Activated CD4-positive, alpha-beta T cell treated with anti-CD3 and anti-CD28 coated beads, Interleukin-10, Interleukin-2, amounts not matched to agents 100 ng/mL and 50 ng/mL, durations not matched to agents 16 hours and 8 hours (primary cell): ENCODE data around the gene PIGW.

ENCODE experiments used
- DNase-seq: peaks from one replicate; pipeline ENCODE4 v3.0.0-alpha.2; 2020

PIGW gene, protein sequence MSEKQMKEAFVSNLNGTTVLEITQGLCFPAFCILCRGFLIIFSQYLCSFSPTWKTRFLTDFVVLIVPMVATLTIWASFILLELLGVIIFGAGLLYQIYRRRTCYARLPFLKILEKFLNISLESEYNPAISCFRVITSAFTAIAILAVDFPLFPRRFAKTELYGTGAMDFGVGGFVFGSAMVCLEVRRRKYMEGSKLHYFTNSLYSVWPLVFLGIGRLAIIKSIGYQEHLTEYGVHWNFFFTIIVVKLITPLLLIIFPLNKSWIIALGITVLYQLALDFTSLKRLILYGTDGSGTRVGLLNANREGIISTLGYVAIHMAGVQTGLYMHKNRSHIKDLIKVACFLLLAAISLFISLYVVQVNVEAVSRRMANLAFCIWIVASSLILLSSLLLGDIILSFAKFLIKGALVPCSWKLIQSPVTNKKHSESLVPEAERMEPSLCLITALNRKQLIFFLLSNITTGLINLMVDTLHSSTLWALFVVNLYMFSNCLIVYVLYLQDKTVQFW

DNA sequence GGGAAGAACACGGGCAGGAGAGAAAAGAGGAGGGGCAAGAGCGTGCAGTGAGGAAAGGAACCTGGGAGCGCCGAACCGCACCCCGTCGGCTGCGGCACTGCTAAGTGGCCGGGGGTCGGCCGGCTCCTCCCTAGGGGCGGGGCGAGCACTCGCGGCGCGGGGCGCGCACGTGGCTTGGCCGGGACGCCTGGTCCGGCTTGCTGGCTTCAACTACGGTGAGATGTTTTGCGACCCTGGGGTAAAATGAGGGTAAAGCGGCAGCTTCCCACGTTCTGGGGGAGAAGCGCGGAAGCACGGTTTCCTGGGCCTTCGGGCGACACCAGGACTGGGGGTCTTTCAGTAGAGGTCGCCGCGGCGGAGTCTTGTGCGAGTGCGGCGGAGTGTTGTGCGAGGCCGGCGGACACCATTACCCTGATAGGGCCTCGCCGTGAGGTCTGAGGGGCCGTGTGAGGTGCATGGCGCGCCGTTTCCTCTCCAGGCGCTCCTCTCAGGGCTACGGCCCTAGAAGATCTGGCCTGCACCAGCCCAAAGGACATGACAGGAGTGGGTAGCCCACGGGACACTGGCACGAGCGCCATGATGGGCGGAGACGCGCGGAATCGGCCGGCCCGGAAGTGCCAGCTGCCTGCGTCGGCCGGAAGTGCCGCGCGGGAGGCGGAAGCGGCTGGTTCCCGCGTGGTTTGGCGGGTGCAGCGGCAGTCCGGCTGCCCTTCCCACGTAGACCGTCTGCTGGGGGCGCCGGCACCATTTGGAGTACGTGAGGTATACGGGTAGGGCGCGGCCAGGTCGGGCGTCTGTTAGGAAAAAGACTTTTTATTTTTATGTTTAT lies at the start of gene PIGW, which contains the start of gene MYO19:
Gene PIGW, plus strand, starts transcription at position 148 of the 829 bp plus-strand sequence. CDS start 2,115 bp downstream, outside the sequence.
Gene MYO19, minus strand, starts transcription at position 29 of the 829 bp plus-strand sequence. CDS start 2,330 bp downstream, outside the sequence.
- peak; percentile 95 for DNase-seq

DNA sequence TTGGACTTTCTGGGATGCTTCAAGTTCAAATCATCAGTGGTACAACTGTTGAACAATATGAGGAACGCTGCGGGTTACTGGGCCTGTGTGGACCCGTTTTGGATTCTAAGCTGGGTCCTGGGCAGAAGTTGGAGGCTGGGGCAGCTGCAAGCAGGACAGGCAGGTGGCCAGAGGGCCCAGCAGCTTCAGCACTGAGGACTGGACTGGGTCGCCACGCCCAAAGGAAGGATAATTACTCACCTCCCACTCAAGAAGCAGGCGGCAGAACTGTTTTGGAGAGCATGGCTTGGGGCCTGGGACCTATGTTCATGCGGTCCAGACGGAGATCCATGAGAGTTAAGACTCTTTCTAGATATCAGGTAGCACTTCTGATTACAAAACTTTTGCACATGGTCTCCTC lies 49.8 kb upstream of the PIGW start:
- no peak for DNase-seq

DNA sequence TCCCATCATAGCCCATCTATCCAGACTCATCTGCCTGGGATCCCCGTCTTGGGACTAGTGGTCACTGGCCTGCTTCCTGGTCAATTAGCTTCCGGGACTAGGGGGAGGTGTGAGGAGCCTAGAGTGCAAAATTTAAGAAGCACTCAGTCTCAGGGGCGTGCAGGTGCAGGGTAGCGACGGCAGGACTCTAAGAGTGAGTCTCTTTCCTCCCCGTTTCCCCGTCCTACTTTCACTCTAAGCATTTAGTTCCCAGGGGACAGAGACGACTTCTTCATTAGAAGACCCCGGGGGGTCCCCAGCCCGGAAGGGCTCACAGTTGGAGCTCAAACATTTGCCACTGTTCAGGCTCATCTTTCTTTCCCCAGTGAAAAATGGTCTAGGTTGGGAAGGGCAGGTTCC lies 49.0 kb upstream of the PIGW start:
- DNase-seq = no peak

DNA sequence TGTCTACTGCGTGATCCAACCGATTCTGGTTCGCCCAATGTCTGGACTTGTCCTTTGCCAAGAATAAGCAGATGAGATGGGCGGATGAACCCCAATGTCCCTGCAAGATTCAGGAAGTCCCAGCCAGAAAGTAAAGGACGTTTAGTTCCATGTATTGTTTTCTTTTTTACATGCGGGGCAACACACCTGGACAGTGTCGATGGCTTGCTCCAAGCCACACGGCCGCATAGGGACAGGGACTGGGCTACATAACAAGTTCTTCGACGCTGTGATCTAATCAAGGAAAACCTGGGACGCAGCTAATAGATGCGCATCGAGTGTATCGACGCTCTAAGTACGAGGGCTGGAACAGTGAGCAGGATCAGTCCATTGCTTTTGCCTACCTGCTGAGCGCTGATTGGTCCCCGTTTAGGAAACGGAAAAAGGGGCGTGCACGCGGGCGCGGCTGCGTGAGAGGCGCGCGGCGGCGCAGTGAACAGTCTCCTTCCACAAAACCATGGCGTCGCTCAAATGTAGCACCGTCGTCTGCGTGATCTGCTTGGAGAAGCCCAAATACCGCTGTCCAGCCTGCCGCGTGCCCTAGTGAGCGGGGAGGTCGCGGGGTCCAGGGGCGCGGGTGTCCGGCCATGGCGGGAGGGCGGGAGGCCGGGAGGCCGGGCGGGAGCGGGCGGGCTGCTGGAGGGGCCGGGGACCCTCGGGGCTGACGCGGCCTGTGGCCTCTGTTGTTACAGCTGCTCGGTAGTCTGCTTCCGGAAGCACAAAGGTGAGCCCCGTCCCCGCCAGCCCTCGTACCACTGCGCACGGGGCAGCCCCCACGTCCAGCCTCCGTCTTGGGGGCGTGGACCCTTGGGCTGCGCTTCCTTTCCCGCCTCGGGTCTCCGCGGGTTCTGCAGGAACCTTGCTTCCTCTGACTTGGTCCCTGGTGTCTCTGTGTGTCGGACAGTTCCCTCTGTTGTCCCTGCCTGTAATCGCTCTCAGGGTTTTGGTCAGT lies 48.3 kb upstream of the PIGW start, which contains the start of gene ZNHIT3:
Gene ZNHIT3, plus strand, starts transcription at position 478 of the 991 bp plus-strand sequence. Its CDS starts 19 bp downstream, at position 497.
- peak; percentile 95 for DNase-seq

DNA sequence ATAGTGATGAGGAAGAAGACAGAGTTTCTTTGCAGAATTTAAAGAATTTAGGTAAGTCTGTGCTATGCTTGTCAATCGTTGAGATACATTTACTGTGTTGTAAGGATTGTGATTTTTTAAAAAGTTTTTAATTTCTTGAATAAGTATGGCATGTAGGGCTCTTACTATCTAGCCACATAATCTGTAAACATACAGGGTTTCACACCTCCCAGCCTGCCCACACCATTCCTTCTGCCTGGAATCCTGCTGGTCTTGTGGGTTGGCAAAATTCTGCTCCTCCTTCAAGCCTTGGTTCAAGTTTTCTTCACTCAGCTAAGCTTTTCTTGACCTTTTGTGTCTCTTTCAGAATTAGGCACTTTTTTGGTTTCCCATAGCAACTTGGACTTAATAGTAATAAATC lies 40.8 kb upstream of the PIGW start:
- DNase-seq = no peak

DNA sequence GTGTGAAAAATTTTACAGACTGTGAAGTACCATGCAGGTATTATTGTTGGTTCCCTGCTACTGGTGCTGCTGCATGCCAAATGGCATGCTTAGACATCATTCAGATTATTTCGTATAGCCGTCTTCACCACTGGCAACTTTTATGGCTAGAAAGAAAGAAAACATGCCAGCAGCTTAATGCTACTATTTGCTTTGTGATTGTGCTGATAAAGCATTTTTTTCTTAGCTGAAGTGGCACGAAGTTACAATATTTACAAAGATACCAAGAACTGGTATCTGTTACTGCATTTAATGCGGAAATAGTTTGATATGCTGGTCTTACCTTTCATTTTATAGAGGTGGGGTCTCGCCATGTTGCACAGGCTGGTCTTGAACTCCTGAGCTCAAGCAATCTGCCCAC lies 40.1 kb upstream of the PIGW start:
- DNase-seq = no peak

DNA sequence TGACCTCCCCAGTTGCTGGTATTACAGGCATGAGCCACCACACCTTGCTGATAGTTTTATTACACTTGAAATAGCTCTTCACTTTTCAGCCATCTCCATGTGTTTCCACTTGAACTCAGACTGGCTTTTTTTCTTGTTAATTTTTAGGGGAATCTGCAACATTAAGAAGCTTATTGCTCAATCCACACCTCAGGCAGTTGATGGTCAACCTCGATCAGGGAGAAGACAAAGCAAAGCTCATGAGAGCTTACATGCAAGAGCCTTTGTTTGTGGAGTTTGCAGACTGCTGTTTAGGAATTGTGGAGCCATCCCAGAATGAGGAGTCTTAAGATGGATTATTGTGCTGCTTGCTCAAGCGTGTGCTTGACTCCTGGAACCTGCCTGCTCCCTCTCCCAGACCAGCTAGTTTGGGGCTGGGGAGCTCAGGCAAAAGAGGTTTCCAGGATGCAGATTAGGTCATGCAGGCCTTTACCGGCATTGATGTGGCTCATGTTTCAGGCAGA lies 39.7 kb upstream of the PIGW start:
- DNase-seq = no peak

DNA sequence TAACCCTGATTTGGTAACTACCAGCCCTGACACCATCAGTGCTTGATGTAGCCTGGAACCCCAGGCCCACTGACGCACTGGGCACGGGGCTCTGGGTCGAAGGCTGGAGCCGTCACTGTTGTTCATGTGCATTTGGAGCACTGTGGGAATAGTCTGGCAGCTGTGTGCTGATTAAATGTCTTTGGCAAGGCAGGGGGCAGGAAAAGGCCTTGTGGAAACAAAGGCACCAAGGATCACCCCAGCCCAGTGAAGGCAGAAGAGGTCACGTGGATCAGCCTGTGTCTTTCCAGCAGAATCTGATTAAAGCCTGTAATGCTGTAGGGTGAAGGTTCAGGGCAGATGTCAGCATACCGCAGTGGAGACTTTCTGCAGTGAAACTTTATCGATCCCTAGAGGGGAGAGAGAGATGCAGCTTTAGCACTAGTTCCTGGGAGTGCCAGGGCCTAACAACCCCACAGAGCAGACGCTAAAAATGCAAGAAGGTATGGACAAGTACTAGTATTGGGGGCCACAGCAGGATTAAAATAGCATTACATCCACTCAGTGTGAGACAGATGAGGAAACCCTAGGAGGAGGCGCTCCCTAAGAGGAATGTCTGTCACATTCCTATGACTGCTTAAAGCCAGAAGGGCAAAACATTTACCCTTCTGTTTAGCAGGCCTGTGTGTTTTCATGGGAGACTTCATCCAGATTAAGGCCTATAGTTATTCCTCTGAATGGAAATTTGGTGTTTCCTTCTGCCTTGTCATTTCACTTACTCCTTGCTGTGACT lies 38.6 kb upstream of the PIGW start:
- no peak for DNase-seq

DNA sequence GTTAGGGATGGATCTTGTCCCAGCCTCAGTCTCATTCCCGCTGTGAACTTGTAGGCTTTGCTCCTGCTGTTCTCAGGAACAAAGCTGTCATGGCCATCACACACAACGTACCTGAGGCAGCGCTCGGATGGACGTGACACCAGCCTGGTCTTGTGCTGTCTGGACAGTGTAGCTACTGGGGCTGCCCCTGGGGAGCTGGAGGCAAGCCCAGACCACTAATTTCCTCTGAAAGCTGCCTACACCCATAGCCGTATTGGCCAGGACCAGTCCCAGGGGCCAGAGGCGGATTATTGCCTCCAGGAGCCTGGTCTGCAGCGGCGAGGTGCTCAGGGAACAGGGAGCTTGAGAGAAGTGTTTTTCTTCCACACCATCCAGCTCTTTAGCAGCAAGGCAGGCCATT lies 36.6 kb upstream of the PIGW start:
- DNase-seq = no peak

DNA sequence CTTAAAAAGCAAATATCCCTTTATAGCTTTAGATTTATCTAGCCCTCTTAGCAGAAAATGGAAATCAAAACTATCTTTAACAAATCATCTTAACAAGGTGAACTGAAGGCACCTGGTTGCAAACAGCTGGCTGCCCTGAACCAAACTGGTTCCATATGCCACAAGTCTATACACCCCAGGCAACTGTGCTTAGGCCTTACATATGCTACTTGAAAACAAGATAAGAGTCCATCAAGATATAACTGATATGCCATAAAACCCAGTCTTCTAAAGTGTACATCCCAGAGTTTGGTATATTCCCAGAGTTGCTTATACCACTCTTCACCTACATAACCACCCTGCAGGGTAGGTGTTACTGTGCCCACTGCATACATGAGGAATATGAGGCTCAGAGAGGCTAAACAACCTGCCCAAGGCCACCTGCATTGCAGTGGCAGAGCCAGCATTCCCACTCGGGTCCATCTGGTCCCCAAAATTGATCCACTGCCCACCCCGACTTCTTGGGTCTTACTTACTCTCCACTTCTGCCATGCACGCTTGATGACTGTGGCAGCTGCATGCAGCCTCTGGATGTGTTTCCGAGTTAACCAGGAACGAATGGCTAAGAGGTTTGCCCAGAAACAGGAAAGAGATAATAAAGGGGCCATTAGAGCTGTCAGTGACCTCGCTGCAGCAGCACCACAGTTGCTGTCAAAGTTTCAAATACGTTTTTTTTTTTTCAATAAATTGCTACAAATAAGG lies 36.1 kb upstream of the PIGW start:
- DNase-seq = no peak

DNA sequence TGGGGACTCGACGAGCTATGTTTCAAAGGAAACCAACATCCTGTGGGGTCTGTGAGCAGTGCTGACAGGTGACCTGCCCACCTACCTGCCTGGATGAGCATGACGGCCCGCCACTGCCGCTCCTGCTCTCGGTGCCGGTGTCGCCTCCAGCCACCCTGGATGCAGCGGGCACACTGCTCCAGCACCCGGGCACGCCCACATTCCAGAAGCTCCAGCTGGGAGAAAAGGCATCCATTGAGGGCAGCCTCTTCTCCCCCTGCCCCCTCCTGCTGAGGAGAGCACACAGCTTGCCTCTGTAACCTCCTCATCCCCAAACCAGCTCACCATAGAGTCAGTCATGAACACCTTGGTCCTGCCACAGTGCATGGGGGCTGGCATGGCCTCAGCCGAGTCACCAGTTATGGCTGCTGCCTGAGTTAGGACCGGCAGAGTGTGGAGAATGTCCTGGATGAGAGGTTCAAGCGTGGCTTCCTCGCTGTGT lies 34.0 kb upstream of the PIGW start:
- no peak for DNase-seq

DNA sequence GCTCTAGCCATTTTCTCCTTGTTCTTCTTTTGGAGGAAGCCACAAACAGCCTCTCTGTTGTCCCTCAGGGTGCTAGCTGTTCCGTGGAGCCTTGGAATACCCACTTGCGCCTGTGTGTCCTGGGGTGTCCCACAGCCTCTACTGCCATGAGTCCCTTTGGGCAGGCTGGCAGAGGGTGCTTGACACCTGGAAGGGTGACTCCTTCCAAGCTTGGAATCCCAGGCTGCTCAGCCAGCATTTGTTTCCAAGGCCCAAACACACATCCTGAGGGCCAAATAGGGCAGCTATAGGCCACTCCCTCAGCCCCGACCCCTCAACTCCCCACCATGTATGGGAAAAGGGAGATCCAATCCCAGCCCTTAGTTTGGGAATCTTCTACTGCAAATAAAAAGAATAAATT lies 33.4 kb upstream of the PIGW start:
- no peak for DNase-seq

DNA sequence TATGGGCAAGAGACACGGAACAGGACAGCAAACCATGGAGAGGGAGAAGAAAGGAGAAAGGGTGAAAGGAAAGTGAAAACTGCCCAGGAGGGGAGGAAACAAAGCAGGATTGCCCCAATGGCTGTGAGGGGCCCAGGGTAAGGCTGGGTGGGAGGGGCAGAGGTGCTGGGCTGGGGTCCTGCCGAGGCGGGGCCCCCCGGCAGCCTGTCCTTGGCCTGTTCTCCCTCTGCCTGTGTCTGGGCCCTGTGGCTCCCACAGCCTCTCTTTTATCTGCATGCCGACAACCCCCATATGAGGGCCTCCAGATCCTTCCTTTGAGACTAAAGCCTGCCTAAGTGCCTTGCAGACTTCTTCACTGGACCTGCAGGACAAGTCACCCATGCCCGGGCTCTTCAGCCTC lies 32.8 kb upstream of the PIGW start:
- no peak for DNase-seq

DNA sequence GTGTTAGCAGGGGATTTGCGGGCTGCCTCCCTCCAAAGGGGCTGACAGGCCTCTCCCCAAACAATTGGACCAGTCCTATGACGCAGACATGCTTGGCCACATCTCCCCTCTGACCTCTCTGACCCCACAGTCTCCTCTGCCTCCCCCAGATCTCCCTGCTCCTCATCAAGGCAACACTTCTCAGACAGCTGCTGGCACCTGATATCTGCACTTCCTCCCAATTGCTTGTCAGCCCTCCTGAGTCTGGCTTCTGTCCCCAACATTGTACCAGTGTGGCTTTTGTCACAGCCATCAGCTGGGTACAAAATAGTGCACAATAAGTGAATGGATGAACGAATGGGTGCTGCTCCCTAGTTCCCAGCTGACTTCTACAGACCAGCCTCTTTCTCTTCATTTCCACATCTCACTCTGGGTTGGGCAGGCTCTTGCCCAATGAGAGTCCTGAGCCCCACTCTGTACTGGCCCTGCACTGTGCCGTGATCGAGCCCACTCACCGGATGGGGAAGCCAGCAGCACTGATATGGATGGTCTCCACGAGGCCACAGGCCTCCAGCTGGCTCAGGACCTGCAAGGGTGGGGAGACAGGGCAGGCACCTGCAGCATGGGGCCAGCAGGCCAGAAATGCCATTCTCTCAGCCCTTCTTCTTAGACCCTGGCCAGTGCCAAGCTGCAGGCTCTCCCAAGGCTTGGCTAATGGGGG lies 31.2 kb upstream of the PIGW start:
- DNase-seq = no peak

DNA sequence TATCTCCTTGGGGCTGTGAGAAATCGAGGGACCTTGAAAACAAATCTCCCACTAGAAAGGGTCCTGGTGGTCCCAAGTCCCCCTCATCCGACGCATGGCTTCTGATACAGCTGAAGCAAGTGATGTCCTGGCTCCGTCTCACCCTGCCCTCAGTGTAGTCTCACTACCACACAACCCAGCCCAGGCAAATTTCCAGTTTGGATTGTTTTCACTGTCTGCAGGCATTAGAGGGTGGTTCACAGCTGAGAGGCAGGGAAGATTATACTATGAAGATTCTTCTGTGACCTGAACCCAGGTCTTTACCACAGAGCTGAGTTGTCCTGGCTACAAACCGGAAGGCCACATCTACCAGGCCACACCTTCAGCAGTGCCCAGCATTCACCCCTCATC lies 30.6 kb upstream of the PIGW start:
- DNase-seq = no peak

DNA sequence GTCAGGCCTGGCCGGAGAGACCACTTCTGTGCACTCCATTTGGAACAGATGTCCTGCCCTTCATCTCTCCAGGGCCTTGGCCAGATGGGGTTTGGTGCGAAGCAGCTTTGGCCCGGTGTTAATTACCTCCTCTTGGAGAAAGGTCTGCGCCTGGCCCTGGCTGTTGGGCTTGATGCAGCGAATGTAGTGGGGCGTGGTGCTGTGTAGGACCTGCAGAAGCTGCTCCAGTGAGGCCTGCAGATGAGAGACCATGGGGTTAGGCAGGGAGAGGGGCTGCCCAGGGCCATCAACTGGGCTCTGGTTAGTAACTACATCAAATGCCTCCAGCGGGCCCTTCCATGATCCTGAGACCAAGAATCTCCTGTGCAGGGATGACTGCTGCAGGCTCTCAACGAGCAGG lies 29.6 kb upstream of the PIGW start:
- DNase-seq = no peak

DNA sequence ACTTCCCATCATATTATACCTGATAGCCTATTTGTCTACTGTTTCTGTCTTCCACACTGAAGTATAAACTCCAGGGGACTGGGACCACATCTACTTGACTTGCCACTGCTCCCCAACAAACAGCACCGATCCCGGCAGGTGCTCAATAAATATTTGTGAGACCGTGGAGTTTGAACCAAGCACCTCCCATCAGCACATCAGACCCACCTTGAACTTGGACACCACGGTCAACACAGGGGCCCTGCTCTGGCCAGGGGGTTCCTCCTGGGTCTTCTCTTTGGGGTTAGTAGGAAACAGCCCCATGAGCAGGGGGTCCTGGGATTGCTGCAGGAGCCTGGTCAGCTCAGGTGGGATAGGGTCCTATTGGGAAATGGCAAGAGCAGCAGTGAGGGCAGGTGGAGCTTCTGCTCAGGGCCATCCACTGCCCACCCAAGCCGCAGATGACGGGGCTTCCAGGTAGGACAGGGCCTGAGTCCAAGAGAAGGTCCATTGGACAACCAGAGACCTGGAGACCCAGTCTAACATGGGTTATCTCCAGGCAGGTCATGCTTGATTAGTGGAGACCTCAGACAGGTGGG lies 28.4 kb upstream of the PIGW start:
- no peak for DNase-seq

DNA sequence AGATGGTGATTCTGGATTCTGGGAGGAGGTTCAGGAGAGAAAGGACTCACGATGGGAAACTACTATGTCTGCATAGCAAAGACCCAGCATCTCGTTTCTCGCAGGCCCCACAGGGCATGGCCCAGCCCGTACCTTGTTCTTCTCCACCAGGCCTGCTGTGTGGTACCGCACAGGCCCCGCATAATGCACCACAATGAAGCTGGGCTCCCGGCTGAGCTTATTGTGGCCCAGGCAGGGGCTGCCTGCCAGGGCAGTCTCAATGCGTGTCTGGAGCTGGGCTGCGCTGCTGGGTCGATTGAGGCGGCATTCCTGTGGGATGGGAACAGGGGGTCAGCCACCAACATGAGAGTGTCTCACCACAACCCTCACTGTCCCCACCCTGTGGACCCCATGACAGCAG lies 28.0 kb upstream of the PIGW start:
- DNase-seq = no peak

DNA sequence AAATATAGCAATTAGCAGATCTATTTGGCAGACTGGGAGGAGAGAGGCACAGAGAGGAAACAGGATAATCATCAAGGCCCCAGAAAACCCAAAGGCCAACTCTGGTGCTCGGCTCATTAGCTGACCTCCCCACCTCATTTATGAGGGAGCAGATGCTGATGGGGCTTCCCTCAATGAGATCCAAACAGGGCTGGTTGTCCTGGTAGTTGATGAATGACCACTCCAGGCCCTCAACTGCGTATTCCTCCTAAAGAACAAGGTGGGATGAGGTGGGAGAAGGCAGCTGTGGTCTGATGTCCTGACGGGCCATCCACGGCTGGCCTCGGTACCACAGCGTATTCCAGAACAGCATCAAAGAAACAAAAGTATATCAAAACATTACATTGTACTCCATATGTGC lies 27.5 kb upstream of the PIGW start:
- no peak for DNase-seq
